Choroid plexus epithelial cell (primary cell): Measurements from ENCODE around the gene TEX2.
"Not testable (repeated sequence)": the region's sequence is repeated elsewhere in the genome, so short reads cannot be mapped to it uniquely, and the experiment has no call there.

Source experiments
- DNase-seq: peaks from one replicate; pipeline ENCODE4 v3.0.0-alpha.2; 2010; ENCODE audit warnings: low read depth
- H3K4me3 ChIP-seq: 2 replicates; pipeline ENCODE4 v1.5.1; 2011; ENCODE audit warnings: low read depth, mild to moderate bottlenecking, control low read depth, low read length, moderate library complexity
- CTCF ChIP-seq: conservative IDR thresholded peaks from 2 replicates; pipeline ENCODE4 v1.5.1; 2011; ENCODE audit warnings: low read depth, mild to moderate bottlenecking, control low read depth, inconsistent platforms, low read length, moderate library complexity

Gene TEX2

DNA sequence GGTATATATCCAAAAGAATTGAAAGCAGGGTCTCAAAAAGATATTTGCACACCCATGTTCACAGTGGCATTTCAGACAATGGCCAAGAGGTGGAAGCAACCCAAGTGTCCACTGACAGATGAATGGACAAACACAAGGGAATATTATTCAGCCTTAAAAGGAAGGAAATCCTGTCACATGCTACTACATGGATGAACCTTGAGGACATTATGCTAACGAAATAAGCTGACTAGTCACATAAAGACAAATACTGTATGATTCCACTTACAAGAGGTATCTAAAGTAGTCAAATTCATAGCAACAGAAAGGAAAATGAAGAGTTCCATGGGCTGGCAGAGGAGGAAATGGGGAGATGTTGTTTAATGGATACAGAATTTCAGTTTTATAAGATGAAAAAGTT, 41.4 kb downstream of the TEX2 start:
- no peak for TF ChIP-seq CTCF
- no peak for DNase-seq
- no peak overlapping the region for H3K4me3 ChIP-seq

DNA sequence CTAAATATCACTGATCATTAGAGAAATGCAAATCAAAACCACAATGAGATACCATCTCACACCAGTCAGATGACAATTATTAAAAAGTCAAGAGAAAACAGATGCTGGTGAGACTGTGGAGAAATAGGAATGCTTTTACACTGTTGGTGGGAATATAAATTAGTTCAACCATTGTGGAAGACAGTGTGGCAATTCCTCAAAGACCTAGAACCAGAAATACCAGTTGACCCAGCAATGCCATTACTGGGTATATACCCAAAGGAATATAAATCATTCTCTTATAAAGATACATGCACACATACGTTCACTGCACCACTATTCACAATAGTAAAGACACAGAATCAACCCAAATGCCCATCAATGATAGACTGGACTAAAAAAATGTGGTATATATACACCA, 42.5 kb downstream of the TEX2 start:
- DNase-seq, H3K4me3 ChIP-seq: not testable (repeated sequence)

- no peak for DNase-seq
- TF ChIP-seq CTCF, result no peak
- no peak overlapping the region for H3K4me3 ChIP-seq
These were observed 43.5 kb downstream of the TEX2 start for GRCh38 chr17:64219571-64219970.

DNA sequence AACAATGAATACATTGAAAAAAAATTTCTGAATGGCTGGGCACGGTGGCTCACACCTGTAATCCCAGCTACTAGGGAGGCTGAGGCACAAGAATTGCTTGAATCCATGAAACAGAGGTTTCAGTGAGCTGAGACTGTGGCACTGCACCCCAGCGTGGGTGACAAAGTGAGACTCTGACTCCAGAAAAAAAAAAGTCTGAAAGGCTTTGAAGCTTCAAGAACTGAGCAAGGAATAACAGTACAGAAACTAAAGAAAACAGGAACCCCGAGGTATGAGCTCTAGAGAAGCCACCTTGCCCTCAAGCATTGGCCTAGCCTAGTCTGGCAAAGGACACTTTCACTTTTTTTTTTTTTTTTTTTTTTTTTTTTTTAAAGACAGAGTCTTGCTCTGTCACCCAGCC, 45.0 kb downstream of the TEX2 start:
- no peak overlapping the region for H3K4me3 ChIP-seq
- no peak for DNase-seq
- no peak for TF ChIP-seq CTCF

- H3K4me3 ChIP-seq, result no peak overlapping the region
- no peak for DNase-seq
- no peak for TF ChIP-seq CTCF
These were observed 45.8 kb downstream of the TEX2 start for GRCh38 chr17:64217249-64217691.

- peak; percentile 66 for DNase-seq
- peak; percentile 17 for TF ChIP-seq CTCF
- H3K4me3 ChIP-seq, result no peak overlapping the region
These were observed 46.5 kb downstream of the TEX2 start for GRCh38 chr17:64216338-64217248.

GRCh38 chr17:64216000-64216337, 47.1 kb downstream of the TEX2 start:
- no peak overlapping the region for H3K4me3 ChIP-seq
- DNase-seq, result peak; percentile 43
- TF ChIP-seq CTCF, result no peak
